ENCODE data around the gene NKPD1.
A peak's percentile ranks its signal among the peaks of the same experiment; 100 is the strongest.

- TF ChIP-seq CTCF (IDR thresholded peaks at IDR 0.05) (no peak), POLR2AphosphoS5 (IDR thresholded peaks at IDR 0.05) (peak in 2 of 3 donors; percentile 24 to 61), POLR2A (IDR thresholded peaks at IDR 0.05) (no peak)
These were observed 37.3 kb downstream of the NKPD1 start for GRCh38 chr19:45123440-45123850.

Measured in breast epithelium (tissue), 3 donors.